ENCODE measurements around the gene ZNF691.

DNA sequence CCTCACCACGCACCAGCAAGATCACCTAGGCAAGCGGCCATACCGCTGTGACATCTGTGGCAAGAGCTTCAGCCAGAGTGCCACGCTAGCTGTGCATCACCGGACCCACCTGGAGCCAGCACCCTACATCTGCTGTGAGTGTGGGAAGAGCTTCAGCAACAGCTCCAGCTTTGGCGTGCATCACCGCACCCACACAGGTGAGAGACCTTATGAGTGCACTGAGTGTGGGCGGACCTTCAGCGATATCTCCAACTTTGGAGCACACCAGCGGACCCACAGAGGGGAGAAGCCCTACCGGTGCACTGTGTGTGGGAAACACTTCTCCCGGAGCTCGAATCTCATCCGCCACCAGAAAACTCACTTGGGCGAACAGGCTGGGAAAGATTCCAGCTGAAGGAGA lies 5.0 kb downstream of the ZNF691 start:
- TF ChIP-seq EZH2phosphoT487 (IDR thresholded peaks at IDR 0.05; ENCODE audit: borderline replicate concordance) (no peak), CTCF (conservative IDR thresholded peaks at IDR 0.05; ENCODE audit: low read length) (no peak)
